Fibroblast of skin of right quadriceps (primary cell): ENCODE results near the gene SMG6.
A peak's percentile ranks its signal among the peaks of the same experiment; 100 is the strongest.
"Not testable (repeated sequence)": the region's sequence is repeated elsewhere in the genome, so short reads cannot be mapped to it uniquely, and the experiment has no call there.

Experiments
- DNase-seq: peaks from one replicate; pipeline ENCODE4 v3.0.0-alpha.2; 2013

The SMG6 gene

DNA sequence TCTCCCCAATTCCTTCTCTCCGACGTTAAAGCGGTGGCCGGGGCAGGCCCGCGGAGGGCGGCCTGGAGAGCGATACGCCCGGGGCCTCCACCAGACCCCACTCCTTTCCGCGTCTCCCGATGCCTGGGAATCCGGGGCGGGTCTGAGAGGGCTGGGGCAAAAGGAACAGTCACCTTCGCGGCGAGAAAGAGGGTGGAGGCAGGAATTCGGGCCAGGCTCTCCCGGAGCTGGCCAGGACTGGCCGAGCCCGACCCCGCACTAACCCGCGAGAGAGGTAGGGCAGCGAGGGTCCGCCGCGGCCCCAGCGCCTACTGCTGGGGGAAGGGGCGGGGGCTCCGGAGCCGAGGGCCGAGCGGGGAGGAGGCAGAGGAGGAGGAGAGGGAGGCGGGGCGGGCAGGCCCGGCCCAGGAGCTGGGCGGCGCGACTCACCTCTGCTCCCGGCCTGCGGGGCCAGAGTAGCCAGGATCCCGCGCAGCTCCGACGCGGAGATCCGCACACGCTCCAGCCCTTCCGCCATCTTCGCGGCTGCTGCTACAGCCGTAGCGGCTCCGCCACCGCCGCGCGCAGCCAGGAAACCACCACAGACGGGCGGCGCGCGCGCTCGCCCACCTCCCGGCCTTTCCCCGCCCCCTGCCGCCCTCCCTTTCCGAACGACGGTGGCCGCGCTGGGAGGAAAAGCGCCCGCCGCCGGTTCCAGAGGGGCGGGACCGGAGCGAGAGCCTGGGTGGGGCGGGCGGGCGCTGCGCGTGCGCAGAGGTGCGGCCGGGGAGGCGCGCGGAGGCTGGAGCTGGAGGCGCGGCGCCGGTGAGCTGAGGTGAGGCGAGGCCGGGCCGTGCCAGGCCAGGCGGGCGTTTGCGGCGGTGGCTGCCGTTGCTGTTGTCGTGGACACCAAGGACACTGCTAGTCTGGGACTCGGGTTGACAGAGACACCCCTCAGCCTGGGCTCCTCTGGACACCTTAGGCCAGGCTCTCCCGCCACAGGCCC, at the start of gene SMG6, which contains the start of gene SRR:
Gene SMG6, minus strand, starts transcription at position 582 of the 985 bp plus-strand sequence. Its CDS starts 65 bp downstream, at position 517.
Gene SRR, plus strand, starts transcription at position 747 of the 985 bp plus-strand sequence. CDS start 11,611 bp downstream, outside the sequence.
- peak; percentile 92 for DNase-seq

- DNase-seq: no peak
Measured at GRCh38 chr17:2351269-2351668, 47.7 kb upstream of the SMG6 start.

DNA sequence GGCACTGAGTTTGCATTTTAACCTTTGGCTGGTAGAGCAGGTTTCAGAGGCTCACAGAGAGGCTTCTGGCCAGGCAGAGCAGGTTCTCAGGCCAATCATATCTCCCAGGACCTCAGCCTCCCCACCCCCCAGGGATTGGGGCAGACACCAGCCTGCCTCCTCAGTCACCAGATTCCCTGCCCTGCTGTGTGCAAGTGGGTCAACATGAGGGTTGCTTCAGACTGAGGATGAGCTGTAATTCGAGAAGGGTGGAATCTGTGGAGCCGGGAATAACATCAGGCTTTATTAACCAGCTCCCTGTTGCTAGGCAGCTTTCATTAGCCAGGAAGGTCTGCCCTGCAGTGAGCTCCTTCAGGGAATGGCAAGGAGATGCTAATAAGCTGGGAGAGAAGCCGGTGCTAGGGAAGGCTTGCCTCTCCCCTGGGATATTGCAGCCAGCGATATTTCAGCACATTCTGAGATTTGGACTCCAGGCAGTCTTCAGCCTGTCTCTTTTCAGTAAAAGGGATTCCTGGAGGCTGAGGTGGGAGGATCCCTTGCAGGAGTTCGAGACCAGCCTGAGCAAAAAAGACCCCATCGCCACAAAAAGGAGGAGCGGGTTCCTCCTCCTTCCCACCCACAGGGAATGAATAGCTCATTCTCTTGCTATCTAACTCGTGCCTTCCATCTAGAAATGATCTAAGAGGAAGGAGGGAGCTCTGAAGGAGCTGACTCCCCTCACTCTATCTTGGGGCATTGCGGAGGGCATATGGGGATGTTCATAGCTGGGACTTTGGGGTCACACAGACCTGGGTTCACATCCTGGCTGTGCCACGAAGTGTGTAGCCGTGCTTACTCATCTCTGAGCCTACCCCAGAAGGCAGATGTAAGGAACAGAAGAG, 44.5 kb upstream of the SMG6 start:
- DNase-seq: peak; percentile 84

DNA sequence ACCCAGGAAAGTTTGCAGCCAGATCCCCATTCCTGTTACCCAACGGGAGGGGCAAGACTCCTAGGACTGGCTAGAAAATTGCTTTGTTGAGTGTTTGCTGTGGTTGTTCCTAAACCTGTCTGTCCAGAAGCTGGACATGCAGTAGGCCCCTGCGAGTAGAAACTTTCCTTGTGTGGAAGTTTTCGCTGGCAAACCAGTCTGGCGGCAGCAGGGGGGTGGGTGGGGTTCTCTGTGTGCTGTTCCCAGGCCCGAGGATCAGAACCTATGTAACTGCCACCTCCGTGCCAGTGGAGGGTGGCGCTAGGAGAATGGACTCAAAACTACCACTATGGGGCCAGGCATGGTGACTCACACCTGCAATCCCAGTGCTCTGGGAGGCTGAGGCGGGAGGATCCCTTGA, 42.9 kb upstream of the SMG6 start:
- no peak for DNase-seq

GRCh38 chr17:2344528-2344927, 40.9 kb upstream of the SMG6 start:
- no peak for DNase-seq

- DNase-seq: no peak
Measured at GRCh38 chr17:2343421-2343820, 39.8 kb upstream of the SMG6 start.

DNA sequence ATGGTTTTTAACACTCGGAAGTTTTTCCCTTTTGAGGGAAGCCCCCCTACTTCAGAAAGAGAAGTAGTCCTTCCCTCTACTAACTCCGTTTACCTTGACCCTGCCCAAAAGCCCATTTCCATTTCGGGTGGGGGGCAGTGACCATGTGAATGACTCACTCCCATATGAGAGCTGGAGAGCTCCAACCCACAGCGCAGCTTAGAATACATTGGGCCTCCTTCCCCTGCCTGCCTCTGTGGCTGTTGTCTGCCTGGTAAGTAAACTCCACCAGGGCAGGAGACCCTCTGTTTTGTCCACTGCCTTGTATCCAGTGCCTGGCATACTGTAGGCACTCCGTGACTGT, 34.7 kb upstream of the SMG6 start:
- peak; percentile 17 for DNase-seq

DNA sequence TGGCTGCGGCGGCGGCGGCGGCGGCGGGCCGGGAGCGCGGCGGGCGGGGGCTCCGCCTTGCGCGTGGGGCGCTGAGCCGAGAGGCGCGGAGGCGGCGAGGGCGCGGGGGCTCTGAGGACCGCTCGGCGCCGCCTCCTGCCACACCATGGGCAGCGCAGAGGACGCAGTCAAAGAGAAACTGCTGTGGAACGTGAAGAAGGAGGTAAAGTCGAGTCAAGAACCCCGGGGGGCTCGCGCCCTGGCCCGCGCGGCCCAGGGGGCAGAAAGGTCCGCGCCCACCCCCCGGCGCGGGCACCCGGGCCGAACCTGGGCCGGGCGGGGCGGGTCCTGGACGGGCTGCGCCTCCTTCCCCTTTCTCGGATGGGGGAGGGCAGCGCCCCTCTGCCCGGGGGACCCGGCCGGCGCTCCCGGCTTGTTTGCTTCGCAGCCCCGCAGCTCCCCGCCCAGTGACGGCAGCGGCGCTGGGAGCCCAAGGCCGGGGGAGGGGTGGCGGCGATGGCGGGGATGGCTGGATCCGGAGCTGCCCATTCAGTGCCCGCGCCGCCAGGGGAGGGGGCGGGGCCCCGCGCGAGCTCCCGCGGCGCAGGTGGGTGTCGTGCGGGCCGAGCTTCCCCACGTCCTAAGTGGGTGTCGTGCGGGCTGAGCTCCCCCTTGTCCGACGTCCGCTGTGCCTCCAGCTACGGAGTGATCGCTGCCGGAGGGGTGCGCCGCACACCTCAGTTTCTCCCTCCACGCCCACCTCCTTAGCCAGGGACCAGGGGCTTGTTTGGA, 34.1 kb upstream of the SMG6 start:
- peak; percentile 48 for DNase-seq

- peak; percentile 52 for DNase-seq
Measured at GRCh38 chr17:2336852-2337543, 33.4 kb upstream of the SMG6 start, which contains the start of gene SGSM2. Gene SGSM2 (plus strand): TSS chr17:2337501. CDS start chr17:2337689, 188 bp downstream.

GRCh38 chr17:2336215-2336851, 32.7 kb upstream of the SMG6 start, which contains the start of gene TSR1:
Gene TSR1 (minus strand): TSS chr17:2336457. CDS start chr17:2336427, 30 bp downstream.
- peak; percentile 90 for DNase-seq

DNA sequence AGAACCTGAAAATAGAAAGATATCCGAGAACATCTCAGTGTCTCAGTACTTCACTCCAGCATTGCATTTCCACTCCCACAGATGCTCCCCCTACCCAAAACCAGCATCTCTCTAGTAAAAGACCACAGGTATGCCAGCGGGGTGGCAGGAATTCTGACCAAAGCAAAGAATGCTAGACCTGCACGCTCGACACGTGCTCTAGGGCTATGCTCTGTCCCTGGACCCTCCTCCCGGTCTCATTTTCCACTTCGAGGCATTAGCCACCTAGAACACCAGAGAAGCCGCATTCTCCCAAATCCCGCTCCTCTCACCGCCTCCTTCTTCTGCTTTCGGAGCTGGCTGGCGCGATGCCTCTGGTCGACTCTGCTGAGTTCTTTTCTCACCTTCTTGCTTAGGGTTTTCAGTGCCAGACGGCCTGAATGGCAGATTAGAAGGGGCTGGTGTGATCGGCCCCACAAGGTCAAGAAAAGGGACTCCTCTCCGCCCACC, 32.2 kb upstream of the SMG6 start:
- peak; percentile 14 for DNase-seq

- DNase-seq: no peak
Measured at GRCh38 chr17:2331303-2331702, 27.7 kb upstream of the SMG6 start.

- no peak for DNase-seq
Measured at GRCh38 chr17:2323629-2324314, 20.2 kb upstream of the SMG6 start.

DNA sequence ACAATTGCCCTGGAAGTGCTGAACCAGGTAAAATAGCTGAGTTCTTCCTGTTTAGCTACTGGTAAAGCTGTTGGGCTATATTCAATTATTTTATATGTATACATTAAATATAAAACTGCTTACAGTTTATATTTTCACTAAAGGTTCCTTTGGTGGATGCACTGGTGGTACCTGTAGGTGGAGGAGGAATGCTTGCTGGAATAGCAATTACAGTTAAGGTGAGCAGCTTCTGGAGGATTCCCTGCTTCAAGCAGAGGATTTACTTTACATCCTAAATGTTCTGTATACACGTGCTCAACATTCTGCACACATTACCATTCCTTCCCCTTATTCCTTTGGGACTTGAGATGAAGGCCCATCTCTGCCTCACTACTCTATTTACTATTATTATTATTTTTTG, 17.8 kb upstream of the SMG6 start:
- DNase-seq: no peak

DNA sequence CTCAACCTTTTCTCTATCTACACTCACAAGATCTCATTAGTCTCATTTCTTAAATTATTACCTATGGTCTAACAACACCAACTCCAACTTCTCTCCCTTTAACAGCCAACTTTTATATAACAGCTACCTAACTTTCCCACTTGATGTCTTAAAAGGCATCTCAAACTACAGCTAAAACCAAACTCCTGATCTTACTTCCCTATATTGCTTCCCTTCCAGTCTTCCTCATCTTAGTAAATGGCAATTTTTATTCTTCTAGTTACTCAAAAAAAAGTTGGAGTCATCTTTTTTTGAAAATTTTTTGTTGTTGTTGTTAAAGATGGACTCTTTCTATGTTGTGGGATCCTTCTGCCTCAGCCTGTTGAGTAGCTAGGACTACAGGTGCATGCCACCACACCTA, 15.5 kb upstream of the SMG6 start:
- no peak for DNase-seq

DNA sequence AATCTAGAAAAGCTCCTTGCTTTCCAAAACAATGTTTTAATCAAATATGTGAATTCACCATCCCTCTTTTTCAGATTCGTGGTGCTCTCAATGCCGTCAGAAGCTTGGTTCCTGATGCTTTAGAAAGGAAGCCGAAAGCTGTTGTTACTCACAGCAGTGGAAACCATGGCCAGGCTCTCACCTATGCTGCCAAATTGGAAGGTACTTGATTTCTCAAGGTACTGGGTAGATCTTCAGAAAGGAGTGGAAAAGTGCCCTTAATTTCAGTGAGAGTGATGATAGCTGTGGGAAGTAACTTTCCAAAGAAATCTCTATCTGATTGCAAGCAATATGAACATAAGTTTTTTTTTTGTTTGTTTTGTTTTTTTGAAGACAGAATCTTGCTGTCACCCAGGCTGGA, 14.2 kb upstream of the SMG6 start:
- DNase-seq: no peak

GRCh38 chr17:2316916-2317205, 13.3 kb upstream of the SMG6 start:
- not testable (repeated sequence) for DNase-seq

- DNase-seq: no peak
Measured at GRCh38 chr17:2312736-2313135, 9.2 kb upstream of the SMG6 start.

DNA sequence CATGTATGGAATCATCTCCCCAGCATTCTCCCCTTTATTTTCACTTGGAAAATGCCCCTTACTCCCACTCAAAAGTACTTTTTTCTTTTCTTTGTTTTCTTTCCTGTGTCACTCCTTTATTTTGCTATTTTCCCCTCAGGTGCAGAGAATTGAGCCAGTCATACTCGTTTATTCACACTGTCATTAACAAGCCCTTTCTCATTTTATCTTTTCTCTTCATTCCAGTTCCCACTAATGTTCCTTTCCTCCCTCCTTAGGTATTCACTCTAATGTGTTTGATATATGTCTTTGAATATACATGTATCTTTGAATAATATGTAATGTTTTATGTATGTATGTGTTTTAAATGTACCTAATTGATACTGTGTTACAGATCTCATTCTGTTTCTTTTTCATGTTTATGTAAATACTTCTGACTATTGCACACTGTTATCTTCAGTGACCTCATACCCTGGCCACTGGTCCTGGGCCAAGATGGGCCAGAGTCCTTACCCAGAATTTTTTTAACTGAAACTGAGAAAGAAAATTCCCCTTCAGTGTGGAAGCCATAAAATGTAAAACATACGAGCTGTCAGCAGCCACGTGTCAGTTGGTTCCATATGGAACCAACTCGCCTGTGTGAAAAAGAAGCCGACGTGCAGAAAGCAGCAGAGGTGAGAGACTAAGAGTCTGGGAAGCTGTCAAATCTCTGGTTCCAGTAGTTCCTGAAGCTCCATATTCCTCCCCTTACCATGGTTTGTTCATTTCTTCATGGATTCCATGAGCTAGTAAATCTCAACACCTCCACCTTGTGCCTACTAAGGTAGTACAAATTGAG, 6.0 kb upstream of the SMG6 start:
- DNase-seq: peak; percentile 33

DNA sequence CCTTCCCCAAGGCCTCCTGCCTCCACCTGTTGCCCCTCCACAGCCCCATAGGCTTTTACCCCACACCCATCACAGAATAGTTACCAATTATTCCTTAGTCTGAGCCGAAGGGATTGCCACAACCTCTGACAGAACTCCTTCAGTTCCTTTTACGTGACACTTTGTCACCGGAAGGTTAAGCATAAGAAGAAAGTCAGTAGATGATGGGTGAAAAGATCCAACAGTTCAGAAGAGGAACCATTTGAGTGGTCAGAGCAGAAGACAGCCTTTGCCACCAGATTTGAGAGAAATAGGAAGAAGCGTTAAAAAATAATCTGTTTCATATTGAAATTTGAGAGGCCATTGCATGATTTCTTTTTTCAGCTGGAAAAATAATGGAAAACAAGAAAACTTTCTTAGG, 1.3 kb upstream of the SMG6 start:
- no peak for DNase-seq
